GM10266 (cell line): ENCODE results near the gene SYP.
A peak's percentile ranks its signal among the peaks of the same experiment; 100 is the strongest.

ENCODE experiments used
- DNase-seq: peaks from one replicate; pipeline ENCODE4 v3.0.0; 2012; ENCODE audit errors: extremely low spot score
- CTCF ChIP-seq: IDR thresholded peaks from 2 replicates; pipeline ENCODE4 v1.5.1; 2012; ENCODE audit warnings: mild to moderate bottlenecking, low read depth; ENCODE audit not compliant: control insufficient read depth, insufficient read depth; ENCODE audit errors: missing control alignments

Gene SYP

DNA sequence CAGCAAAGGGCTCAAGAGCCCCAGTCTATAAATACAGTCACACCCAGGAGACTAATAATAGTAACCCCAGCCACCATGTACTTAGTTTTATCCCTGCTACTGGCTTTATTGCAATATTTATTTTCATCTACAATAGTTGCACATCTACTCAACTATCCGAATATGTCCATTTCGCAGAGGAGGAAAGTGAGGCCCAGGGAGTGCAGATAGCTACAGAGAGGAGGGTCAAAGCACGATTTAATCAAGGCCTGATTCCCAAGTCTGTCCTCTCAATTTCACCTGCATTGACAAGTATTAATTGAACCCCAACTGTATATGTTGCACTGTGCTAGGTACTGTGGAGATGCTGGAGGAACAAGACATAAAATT lies 32.3 kb downstream of the SYP start:
- DNase-seq: no peak
- no peak for TF ChIP-seq CTCF

- TF ChIP-seq CTCF: no peak
- peak; percentile 23 for DNase-seq
Observed at GRCh38 chrX:49166914-49167739, 32.9 kb downstream of the SYP start.

DNA sequence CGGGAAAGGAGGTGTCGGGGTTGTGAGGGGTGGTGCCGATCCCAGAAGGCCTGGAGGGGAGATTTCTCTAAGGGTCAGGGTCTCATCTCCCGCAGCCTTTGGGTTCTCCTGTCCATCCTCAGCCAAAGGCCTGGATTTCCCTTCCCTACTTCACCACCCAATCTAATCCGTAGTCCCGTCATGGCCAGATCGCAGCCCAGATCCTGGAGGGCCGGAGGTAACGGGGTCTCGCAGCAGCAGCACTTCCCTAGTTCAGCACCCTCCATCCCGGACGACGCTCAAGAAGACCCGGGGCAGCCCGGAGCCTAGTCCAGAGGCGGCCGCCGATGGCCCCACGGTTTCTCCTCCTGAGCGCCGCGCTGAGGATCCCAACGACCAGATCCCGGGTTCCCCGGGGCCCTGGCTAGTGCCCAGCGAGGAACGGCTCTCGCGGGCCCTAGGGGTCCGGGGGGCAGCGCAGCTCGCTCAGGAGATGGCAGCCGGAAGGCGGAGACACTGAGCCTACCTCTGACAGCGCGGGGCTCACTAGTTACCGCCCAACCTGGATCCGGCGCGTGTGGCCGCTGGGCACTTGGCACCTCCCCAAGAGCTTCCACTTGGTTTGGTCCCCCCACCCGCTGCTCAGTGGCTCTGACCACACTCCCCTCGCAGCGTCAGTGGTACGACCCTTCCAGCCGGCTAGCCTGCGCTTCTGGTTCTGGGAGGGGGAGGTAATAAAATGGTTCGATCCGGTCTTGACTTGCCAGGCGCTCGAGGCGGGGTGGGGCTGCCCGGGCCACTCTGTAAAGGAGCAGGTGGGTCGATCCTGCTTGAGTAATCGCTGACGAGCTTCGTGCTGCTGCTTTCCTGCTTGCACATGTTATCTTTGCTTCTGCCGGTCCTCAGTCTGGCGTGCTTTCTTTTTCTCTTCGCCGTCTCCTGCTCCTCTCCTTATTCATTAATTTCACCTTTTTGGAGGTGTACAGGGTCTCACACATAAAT lies 33.8 kb downstream of the SYP start:
- peak; percentile 39 for TF ChIP-seq CTCF
- DNase-seq: peak; percentile 43

GRCh38 chrX:49164589-49165360 lies 35.2 kb downstream of the SYP start:
- no peak for TF ChIP-seq CTCF

GRCh38 chrX:49163555-49164419 lies 36.2 kb downstream of the SYP start:
- TF ChIP-seq CTCF: peak; percentile 82
- peak; percentile 86 for DNase-seq

More at GRCh38 chrX:49164589-49165360, 35.2 kb downstream of the SYP start:
- DNase-seq: peak; percentile 9

DNA sequence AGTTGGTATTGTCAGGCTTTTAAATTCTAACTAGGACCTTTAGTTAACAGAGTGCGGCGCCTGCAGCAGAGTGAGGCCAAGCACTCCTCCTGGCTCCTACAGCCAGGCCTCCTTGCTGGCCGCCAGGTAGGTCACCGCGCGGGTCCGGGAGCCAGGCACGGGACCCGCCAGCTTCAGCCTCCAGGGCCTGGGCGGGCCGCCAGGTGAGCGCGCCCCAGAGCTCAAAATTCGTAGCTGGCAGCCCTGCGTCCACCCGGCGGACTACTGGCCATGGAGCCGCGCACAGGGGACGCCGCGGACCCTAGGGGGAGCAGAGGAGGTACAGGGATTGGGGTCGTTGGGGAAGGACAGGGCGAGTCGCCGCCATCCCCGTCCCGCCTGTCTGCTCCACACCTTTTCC lies 37.4 kb downstream of the SYP start, which contains the start of gene MAGIX:
TSS of gene MAGIX (plus strand) at position 139 of the 400 bp plus-strand sequence. CDS start at position 271, 132 bp downstream.
- TF ChIP-seq CTCF: no peak
- no peak for DNase-seq
